KMS-11 (cell line): ENCODE data around the gene LNX1.

Source experiments
- H2AFZ ChIP-seq: fragments of 200-600 bp; sonication (generic); 2 replicates; pipeline ENCODE4 v1.6.1; 2016; ENCODE audit warnings: antibody characterized with exemption, mixed run types, low read depth
- H3K27ac ChIP-seq: fragments of 200-600 bp; sonication (generic); 2 replicates; pipeline ENCODE4 v1.6.1; 2016; ENCODE audit warnings: mild to moderate bottlenecking, mixed run types
- H3K27me3 ChIP-seq: fragments of 200-600 bp; sonication (generic); 2 replicates; pipeline ENCODE4 v1.6.1; 2017; ENCODE audit warnings: mild to moderate bottlenecking, low read depth, mixed run types, moderate library complexity; ENCODE audit not compliant: insufficient read depth
- H3K36me3 ChIP-seq: fragments of 200-600 bp; sonication (generic); 2 replicates; pipeline ENCODE4 v1.6.1; 2017; ENCODE audit warnings: mild to moderate bottlenecking, mixed run types; ENCODE audit not compliant: insufficient read depth
- H3K4me1 ChIP-seq: fragments of 200-600 bp; sonication (generic); 2 replicates; pipeline ENCODE4 v1.6.1; 2016; ENCODE audit warnings: mild to moderate bottlenecking, low read depth, mixed run types; ENCODE audit not compliant: poor library complexity, severe bottlenecking
- H3K4me2 ChIP-seq: fragments of 200-600 bp; sonication (generic); 2 replicates; pipeline ENCODE4 v1.7.0; 2016; ENCODE audit warnings: mild to moderate bottlenecking, mixed run types
- H3K4me3 ChIP-seq: fragments of 200-600 bp; sonication (generic); IDR thresholded peaks from 2 replicates; pipeline ENCODE4 v1.6.1; 2017; ENCODE audit warnings: low read depth, low read length, mixed read lengths; ENCODE audit not compliant: insufficient read depth
- H3K79me2 ChIP-seq: fragments of 200-600 bp; sonication (generic); 2 replicates; pipeline ENCODE4 v1.6.1; 2016; ENCODE audit warnings: low read depth, mixed run types; ENCODE audit not compliant: insufficient read depth
- H3K9ac ChIP-seq: fragments of 200-600 bp; sonication (generic); 2 replicates; pipeline ENCODE4 v1.6.1; 2016; ENCODE audit warnings: mild to moderate bottlenecking, mixed run types
- H4K20me1 ChIP-seq: fragments of 200-600 bp; sonication (generic); 2 replicates; pipeline ENCODE4 v1.6.1; 2016; ENCODE audit warnings: mild to moderate bottlenecking, mixed run types; ENCODE audit not compliant: insufficient read depth
- TF ChIP-seq, protein P1 (sequence below): fragments of 200-600 bp; sonication (generic); conservative IDR thresholded peaks from 2 replicates; pipeline ENCODE4 v1.6.1; 2017; ENCODE audit warnings: low read depth, mild to moderate bottlenecking, antibody characterized with exemption, low read length, moderate library complexity, mixed read lengths

Gene LNX1

DNA sequence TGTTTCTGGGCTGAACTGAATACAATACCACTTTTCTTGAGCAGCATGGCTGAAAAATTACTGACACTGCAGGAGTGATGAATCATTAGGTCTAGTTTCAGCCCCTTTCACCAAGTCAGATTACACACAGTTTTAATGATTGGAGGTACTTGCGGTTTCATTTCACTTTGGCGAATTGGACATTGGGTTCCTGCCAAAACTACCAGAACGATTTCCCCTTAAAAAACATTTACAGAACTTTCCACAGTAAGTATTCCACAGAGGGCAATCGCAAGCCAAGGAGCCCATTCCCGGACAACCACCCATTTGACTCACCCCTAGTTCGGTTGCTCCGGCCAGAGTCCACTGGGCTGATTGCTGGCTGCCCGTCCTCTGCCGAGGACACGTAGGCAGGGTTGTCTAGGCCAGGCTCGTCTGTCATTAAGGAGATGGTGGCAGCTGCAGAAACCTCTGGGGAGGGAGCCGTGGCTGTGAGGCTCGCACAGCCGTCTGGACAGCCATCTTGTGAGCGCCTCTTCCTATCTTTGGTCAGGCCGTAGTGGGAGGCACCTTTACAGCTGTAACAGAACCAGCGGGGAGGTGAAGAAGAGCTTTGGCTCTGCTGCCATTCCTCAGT is 83.5 kb downstream of the LNX1 start:
- no peak overlapping the region for H3K27ac ChIP-seq
- H3K27me3 ChIP-seq: no peaks in the 10 kb centered on the region
- no peak overlapping the region for H3K4me2 ChIP-seq
- H3K9ac ChIP-seq: no peak overlapping the region
- H3K4me1 ChIP-seq: no peaks in the 10 kb centered on the region
- H2AFZ ChIP-seq: no peak overlapping the region
- H3K79me2 ChIP-seq: no peaks in the 10 kb centered on the region
- no peak overlapping the region for H3K4me3 ChIP-seq
- TF ChIP-seq, protein P1, sequence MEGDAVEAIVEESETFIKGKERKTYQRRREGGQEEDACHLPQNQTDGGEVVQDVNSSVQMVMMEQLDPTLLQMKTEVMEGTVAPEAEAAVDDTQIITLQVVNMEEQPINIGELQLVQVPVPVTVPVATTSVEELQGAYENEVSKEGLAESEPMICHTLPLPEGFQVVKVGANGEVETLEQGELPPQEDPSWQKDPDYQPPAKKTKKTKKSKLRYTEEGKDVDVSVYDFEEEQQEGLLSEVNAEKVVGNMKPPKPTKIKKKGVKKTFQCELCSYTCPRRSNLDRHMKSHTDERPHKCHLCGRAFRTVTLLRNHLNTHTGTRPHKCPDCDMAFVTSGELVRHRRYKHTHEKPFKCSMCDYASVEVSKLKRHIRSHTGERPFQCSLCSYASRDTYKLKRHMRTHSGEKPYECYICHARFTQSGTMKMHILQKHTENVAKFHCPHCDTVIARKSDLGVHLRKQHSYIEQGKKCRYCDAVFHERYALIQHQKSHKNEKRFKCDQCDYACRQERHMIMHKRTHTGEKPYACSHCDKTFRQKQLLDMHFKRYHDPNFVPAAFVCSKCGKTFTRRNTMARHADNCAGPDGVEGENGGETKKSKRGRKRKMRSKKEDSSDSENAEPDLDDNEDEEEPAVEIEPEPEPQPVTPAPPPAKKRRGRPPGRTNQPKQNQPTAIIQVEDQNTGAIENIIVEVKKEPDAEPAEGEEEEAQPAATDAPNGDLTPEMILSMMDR: no peak
- H3K36me3 ChIP-seq: no peaks in the 10 kb centered on the region
- H4K20me1 ChIP-seq: no peaks in the 10 kb centered on the region

DNA sequence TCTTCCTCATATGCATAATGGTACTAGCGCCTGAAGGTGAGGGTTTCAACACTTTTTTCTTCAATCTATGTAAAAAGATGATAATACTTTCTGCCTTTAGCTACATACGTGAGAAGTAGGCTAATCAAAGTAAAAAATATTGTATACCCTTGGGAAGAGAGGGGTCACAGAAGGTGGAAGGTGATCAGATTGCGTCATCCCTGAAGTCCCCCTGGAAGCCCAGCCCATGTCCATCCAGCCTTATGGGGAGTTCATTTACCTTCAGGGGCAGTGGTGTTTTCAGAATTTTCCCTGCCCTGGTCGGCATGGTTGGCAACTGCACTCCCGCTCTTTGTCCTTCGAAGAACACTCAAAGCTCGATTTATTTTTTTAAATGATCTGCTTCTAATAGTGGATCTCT is 84.2 kb downstream of the LNX1 start:
- H3K27me3 ChIP-seq: no peaks in the 10 kb centered on the region
- H3K79me2 ChIP-seq: no peaks in the 10 kb centered on the region
- H4K20me1 ChIP-seq: no peaks in the 10 kb centered on the region
- H3K9ac ChIP-seq: no peak overlapping the region
- H3K27ac ChIP-seq: no peak overlapping the region
- no peak overlapping the region for H3K4me2 ChIP-seq
- no peak overlapping the region for H3K4me3 ChIP-seq
- no peak overlapping the region for H2AFZ ChIP-seq
- H3K36me3 ChIP-seq: no peaks in the 10 kb centered on the region
- H3K4me1 ChIP-seq: no peaks in the 10 kb centered on the region
- TF ChIP-seq, protein P1: no peak

DNA sequence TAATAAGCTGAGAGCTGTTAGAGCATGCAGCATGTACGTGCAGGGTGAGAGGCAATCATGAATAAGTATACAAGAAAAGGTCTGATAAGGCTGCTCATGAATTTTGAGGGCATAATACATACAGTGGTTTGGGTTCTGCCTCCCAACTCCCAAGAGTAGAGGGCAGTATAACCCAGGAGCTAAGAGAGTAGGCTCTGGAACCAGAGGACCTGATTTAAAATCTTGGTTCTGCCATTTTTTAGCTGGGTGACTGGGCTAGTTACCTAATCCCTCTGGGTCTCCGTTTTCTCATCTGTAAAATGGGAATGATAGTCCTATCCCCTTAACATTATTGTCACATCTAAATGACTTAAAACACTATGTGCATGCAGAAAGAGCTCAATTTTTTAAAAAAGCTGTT is 85.3 kb downstream of the LNX1 start:
- H3K27me3 ChIP-seq: no peaks in the 10 kb centered on the region
- no peak overlapping the region for H3K9ac ChIP-seq
- no peaks in the 10 kb centered on the region for H3K79me2 ChIP-seq
- no peaks in the 10 kb centered on the region for H4K20me1 ChIP-seq
- H3K27ac ChIP-seq: no peak overlapping the region
- no peaks in the 10 kb centered on the region for H3K4me1 ChIP-seq
- no peak overlapping the region for H3K4me3 ChIP-seq
- TF ChIP-seq, protein P1: no peak
- H3K4me2 ChIP-seq: no peak overlapping the region
- no peak overlapping the region for H2AFZ ChIP-seq
- H3K36me3 ChIP-seq: no peaks in the 10 kb centered on the region

DNA sequence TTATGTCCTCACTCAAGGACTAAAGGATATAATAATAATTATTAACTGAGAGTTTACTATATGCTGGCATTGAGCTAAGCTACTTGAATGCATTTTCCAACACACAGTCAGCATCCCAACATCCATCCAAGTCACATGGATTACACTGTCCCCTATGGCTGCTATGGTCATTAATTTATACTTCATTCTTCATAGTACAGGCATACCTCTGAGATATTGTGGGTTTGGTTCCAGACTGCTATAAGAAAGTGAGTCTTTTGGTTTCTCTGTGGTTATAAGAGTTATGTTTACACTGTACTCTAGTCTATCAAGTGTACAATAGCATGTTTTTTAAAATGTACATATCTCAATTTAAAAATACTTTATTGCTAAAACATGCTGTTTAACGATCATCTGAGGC is 89.2 kb downstream of the LNX1 start:
- TF ChIP-seq, protein P1: no peak
- Histone ChIP-seq H3K79me2 (no peaks in the 10 kb centered on the region), H3K27me3 (no peaks in the 10 kb centered on the region), H3K4me3 (no peak overlapping the region), H3K4me2 (no peak overlapping the region), H3K27ac (no peak overlapping the region), H3K9ac (no peak overlapping the region), H3K4me1 (no peaks in the 10 kb centered on the region), H2AFZ (no peak overlapping the region), H3K36me3 (no peaks in the 10 kb centered on the region), H4K20me1 (no peaks in the 10 kb centered on the region)
